ENCODE results near the gene CITED4. TPM values are rescaled to one million over a fixed set of nuclear protein-coding genes. Genes with fewer than 3 reads are reported as not detected.

The CITED4 gene
- total RNA-seq, 1 donor from 2014 or later, result 30.8 TPM

GRCh38 chr1:40853113-40853884 lies 8.9 kb downstream of the CITED4 start:
- DNase-seq (ENCODE audit: low spot score, unreplicated experiment), result no peak
- Mint-ChIP-seq H3K36me3 (ENCODE audit: insufficient read depth) (no peaks in the 10 kb centered on the region), H3K4me1 (ENCODE audit: low read depth) (no peaks in the 10 kb centered on the region), H3K4me3 (ENCODE audit: low read depth) (no peak overlapping the region), H3K27ac (no peak overlapping the region), H3K9me3 (ENCODE audit: low read depth) (no peaks in the 10 kb centered on the region), H3K27me3 (peaks cover 24% of the 10 kb centered on the region)
- no peak for TF ChIP-seq CTCF (IDR thresholded peaks at IDR 0.05; ENCODE audit: unreplicated experiment)

GRCh38 chr1:40851643-40852042 lies 10.5 kb downstream of the CITED4 start:
- H3K9me3 Mint-ChIP-seq (ENCODE audit: low read depth), result no peaks in the 10 kb centered on the region
- H3K27ac Mint-ChIP-seq, result no peak overlapping the region
- no peak for DNase-seq (ENCODE audit: low spot score, unreplicated experiment)
- no peak overlapping the region for H3K4me3 Mint-ChIP-seq (ENCODE audit: low read depth)
- no peaks in the 10 kb centered on the region for H3K36me3 Mint-ChIP-seq (ENCODE audit: insufficient read depth)
- peaks cover 13% of the 10 kb centered on the region for H3K27me3 Mint-ChIP-seq
- TF ChIP-seq CTCF (IDR thresholded peaks at IDR 0.05; ENCODE audit: unreplicated experiment), result no peak
- peaks cover 7% of the 10 kb centered on the region for H3K4me1 Mint-ChIP-seq (ENCODE audit: low read depth)

GRCh38 chr1:40849801-40850592 lies 12.2 kb downstream of the CITED4 start:
- Mint-ChIP-seq H3K4me1 (ENCODE audit: low read depth) (peaks cover 7% of the 10 kb centered on the region), H3K27me3 (peaks cover 13% of the 10 kb centered on the region), H3K27ac (peak overlapping the region; percentile 9), H3K4me3 (ENCODE audit: low read depth) (no peak overlapping the region), H3K9me3 (ENCODE audit: low read depth) (no peaks in the 10 kb centered on the region), H3K36me3 (ENCODE audit: insufficient read depth) (no peaks in the 10 kb centered on the region)
- peak; percentile 63 for DNase-seq (ENCODE audit: low spot score, unreplicated experiment)
- TF ChIP-seq CTCF (IDR thresholded peaks at IDR 0.05; ENCODE audit: unreplicated experiment), result peak; percentile 82

GRCh38 chr1:40848530-40849189 lies 13.5 kb downstream of the CITED4 start:
- DNase-seq (ENCODE audit: low spot score, unreplicated experiment), result peak; percentile 56
- Mint-ChIP-seq H3K4me1 (ENCODE audit: low read depth) (peaks cover 7% of the 10 kb centered on the region), H3K4me3 (ENCODE audit: low read depth) (no peak overlapping the region), H3K27me3 (peaks cover 13% of the 10 kb centered on the region), H3K9me3 (ENCODE audit: low read depth) (no peaks in the 10 kb centered on the region), H3K27ac (no peak overlapping the region), H3K36me3 (ENCODE audit: insufficient read depth) (no peaks in the 10 kb centered on the region)
- peak; percentile 87 for TF ChIP-seq CTCF (IDR thresholded peaks at IDR 0.05; ENCODE audit: unreplicated experiment)

All from progenitor cell of endocrine pancreas (in vitro differentiated cells).